IMR-90 (cell line): ENCODE measurements around the gene RIMS3. TPM values are rescaled to one million over a fixed set of nuclear protein-coding genes. Genes with fewer than 3 reads are reported as not detected.

Experiments used
- ATAC-seq: fragments of 200-7000 bp; cut with Tn5 transposase; 2 replicates; pipeline ENCODE4 v1.9.1; 2020; ENCODE audit warnings: low read depth, mild to moderate bottlenecking, moderate library complexity
- BruUV-seq: library from RNA; stranded (reverse); fragments of 400-500 nt; replicated peaks from 2 replicates; lab custom pipeline; 2021; lab: Mats Ljungman, UMichigan
- CTCF ChIA-PET: fragments of 300-600 bp; formaldehyde crosslinking; extraction: SDS; loops from one replicate; lab custom pipeline; 2021; ENCODE audit warnings: antibody characterized with exemption; lab: Yijun Ruan, JAX
- POLR2A ChIA-PET: fragments of 300-600 bp; sonication (Branson Sonifier 250); formaldehyde crosslinking; loops from one replicate; lab custom pipeline; 2022; ENCODE audit warnings: antibody characterized with exemption; ENCODE audit not compliant: unreplicated experiment; lab: Charles Lee
- DNase-seq: peaks from one replicate; pipeline ENCODE4 v3.0.0; 2013
- H2AFZ ChIP-seq: replicated peaks from 2 replicates; pipeline ENCODE3; 2013; ENCODE audit warnings: low read length, mild to moderate bottlenecking; ENCODE audit not compliant: poor library complexity
- H2AK5ac ChIP-seq: 2 replicates; pipeline ENCODE4 v1.6.1; 2013; ENCODE audit warnings: low read depth, low read length, inconsistent platforms
- H2AK9ac ChIP-seq: replicated peaks from 2 replicates; pipeline ENCODE3; 2013; ENCODE audit warnings: mild to moderate bottlenecking, low read depth, low read length, moderate library complexity; ENCODE audit not compliant: poor library complexity
- H2BK120ac ChIP-seq: 2 replicates; pipeline ENCODE4 v1.6.1; 2013; ENCODE audit warnings: low read depth, low read length, inconsistent platforms
- H2BK15ac ChIP-seq: 3 replicates; pipeline ENCODE4 v1.6.1; 2013; ENCODE audit warnings: low read depth, low read length, inconsistent platforms
- H2BK20ac ChIP-seq: 2 replicates; pipeline ENCODE4 v1.6.1; 2013; ENCODE audit warnings: low read depth, mild to moderate bottlenecking, inconsistent platforms, low read length, moderate library complexity
- H2BK5ac ChIP-seq: 2 replicates; pipeline ENCODE4 v1.6.1; 2013; ENCODE audit warnings: mild to moderate bottlenecking, low read depth, low read length, inconsistent platforms; ENCODE audit not compliant: poor library complexity, severe bottlenecking
- H3K14ac ChIP-seq: replicated peaks from 2 replicates; pipeline ENCODE4 v1.6.1; 2013; ENCODE audit warnings: low read depth, low read length, inconsistent platforms
- H3K18ac ChIP-seq: 2 replicates; pipeline ENCODE4 v1.6.1; 2013; ENCODE audit warnings: low read depth, low read length, control low read depth
- H3K23ac ChIP-seq: 2 replicates; pipeline ENCODE4 v1.6.1; 2013; ENCODE audit warnings: low read depth, low read length, inconsistent platforms
- H3K27ac ChIP-seq: 2 replicates; pipeline ENCODE4 v1.5.1; 2013; ENCODE audit warnings: mild to moderate bottlenecking, control low read depth, low read length; ENCODE audit not compliant: insufficient read depth
- H3K27me3 ChIP-seq: 2 replicates; pipeline ENCODE4 v1.6.1; 2013; ENCODE audit warnings: low read length; ENCODE audit not compliant: control insufficient read depth, insufficient read depth
- H3K36me3 ChIP-seq: 2 replicates; pipeline ENCODE4 v1.6.1; 2013; ENCODE audit warnings: low read length, mixed read lengths; ENCODE audit not compliant: control insufficient read depth, insufficient read depth
- H3K4ac ChIP-seq: 2 replicates; pipeline ENCODE4 v1.6.1; 2013; ENCODE audit warnings: low read depth, low read length, inconsistent platforms
- H3K4me1 ChIP-seq: 2 replicates; pipeline ENCODE4 v1.6.1; 2013; ENCODE audit warnings: low read length, mixed read lengths; ENCODE audit not compliant: control insufficient read depth, insufficient read depth
- H3K4me2 ChIP-seq: 2 replicates; pipeline ENCODE4 v1.6.1; 2013; ENCODE audit warnings: low read depth, mild to moderate bottlenecking, control low read depth, low read length, moderate library complexity
- H3K4me3 ChIP-seq: 2 replicates; pipeline ENCODE4 v1.5.1; 2013; ENCODE audit warnings: low read depth, mild to moderate bottlenecking, control low read depth, low read length, moderate library complexity; ENCODE audit not compliant: insufficient read depth
- H3K56ac ChIP-seq: 2 replicates; pipeline ENCODE4 v1.6.1; 2013; ENCODE audit warnings: low read length, inconsistent platforms; ENCODE audit not compliant: insufficient read depth; ENCODE audit errors: extremely low read depth
- H3K79me1 ChIP-seq, 2 experiments: 2 replicates each; pipeline ENCODE4 v1.6.1; 2013; ENCODE audit warnings: low read length in 2 of 2, inconsistent platforms in 1 of 2, low read depth in 1 of 2
- H3K9ac ChIP-seq: 2 replicates; pipeline ENCODE4 v1.6.1; 2013; ENCODE audit warnings: low read depth, low read length, control low read depth
- H3K9me1 ChIP-seq: 2 replicates; pipeline ENCODE4 v1.6.1; 2013; ENCODE audit warnings: low read length, inconsistent platforms; ENCODE audit not compliant: insufficient read depth
- H3K9me3 ChIP-seq: 2 replicates; pipeline ENCODE4 v1.6.1; 2013; ENCODE audit warnings: low read length; ENCODE audit not compliant: control insufficient read depth, insufficient read depth
- H4K20me1 ChIP-seq: 2 replicates; pipeline ENCODE4 v1.6.1; 2013; ENCODE audit warnings: low read length, inconsistent platforms; ENCODE audit not compliant: insufficient read depth
- H4K5ac ChIP-seq: 2 replicates; pipeline ENCODE4 v1.6.1; 2013; ENCODE audit warnings: mild to moderate bottlenecking, low read depth, low read length, control low read depth
- H4K8ac ChIP-seq, 2 experiments: 2 replicates each; pipeline ENCODE4 v1.6.1; 2013; ENCODE audit warnings: low read depth in 2 of 2, low read length in 2 of 2, control low read depth in 1 of 2, inconsistent platforms in 1 of 2
- H4K91ac ChIP-seq: 2 replicates; pipeline ENCODE4 v1.6.1; 2013; ENCODE audit warnings: low read depth, low read length, inconsistent platforms; ENCODE audit not compliant: insufficient read depth
- BHLHE40 ChIP-seq: fragments of 150-350 bp; IDR thresholded peaks from 2 replicates; pipeline ENCODE4 v1.6.1; 2016; ENCODE audit warnings: mild to moderate bottlenecking, low read depth, low read length
- CHD1 ChIP-seq: IDR thresholded peaks from 2 replicates; pipeline ENCODE4 v1.6.1; 2012; ENCODE audit warnings: low read depth, low read length, improper control_type of control experiment
- POLR2A ChIP-seq: IDR thresholded peaks from 2 replicates; pipeline ENCODE4 v1.6.1; 2012; ENCODE audit warnings: mild to moderate bottlenecking, low read depth, low read length
- WGBS, 2 experiments: methylation state at CpG; one replicate each; pipeline versions ENCODE4 v1.1.5 to v1.1.7; 2013; ENCODE audit warnings: missing lambda C conversion rate in 2 of 2; ENCODE audit not compliant: insufficient read length in 1 of 2; ENCODE audit errors: extremely low coverage in 2 of 2; 5-methylcytosine and 5-hydroxymethylcytosine counted together
- dilution Hi-C: fragments of 300-500 bp; cut with HindIII; formaldehyde crosslinking; loops from one replicate; pipeline ENCODE4 v1.14.3; 2018; ENCODE audit warnings: low sequenced_read_pairs; ENCODE audit not compliant: unreplicated experiment
- in situ Hi-C: fragments of 300-500 bp; cut with MboI; formaldehyde crosslinking; loops from 3 replicates; pipeline ENCODE4 v1.14.3; 2019; ENCODE audit warnings: low sequenced_read_pairs, inconsistent platforms, mixed read lengths
- intact Hi-C: fragments of 100-400 bp; cut with micrococcal nuclease; formaldehyde crosslinking; loops from 2 replicates; pipeline ENCODE4 v1.10.0; 2022
- polyA plus RNA-seq, 3 experiments: library from polyadenylated mRNA; depleted of rRNA; stranded (reverse); fragments of >200 nt; gene quantifications; 2 replicates each; pipeline ENCODE4 v1.2.3, GENCODE V29; 2012; ENCODE audit warnings: low replicate concordance in 1 of 3
- total RNA-seq: library from RNA; depleted of rRNA; stranded (reverse); fragments of >200 nt; gene quantifications from 2 replicates; pipeline ENCODE4 v1.2.3, GENCODE V29; 2012
- TF ChIP-seq, protein P1 (sequence below): conservative IDR thresholded peaks from 2 replicates; pipeline ENCODE4 v1.5.1; 2012; ENCODE audit warnings: mild to moderate bottlenecking, low read depth, low read length, improper control_type of control experiment

Gene RIMS3
- total and polyA plus RNA-seq, 2 of the 4 experiments (the other 2 are of a cell fraction) = 0.10 to 0.36 TPM

DNA sequence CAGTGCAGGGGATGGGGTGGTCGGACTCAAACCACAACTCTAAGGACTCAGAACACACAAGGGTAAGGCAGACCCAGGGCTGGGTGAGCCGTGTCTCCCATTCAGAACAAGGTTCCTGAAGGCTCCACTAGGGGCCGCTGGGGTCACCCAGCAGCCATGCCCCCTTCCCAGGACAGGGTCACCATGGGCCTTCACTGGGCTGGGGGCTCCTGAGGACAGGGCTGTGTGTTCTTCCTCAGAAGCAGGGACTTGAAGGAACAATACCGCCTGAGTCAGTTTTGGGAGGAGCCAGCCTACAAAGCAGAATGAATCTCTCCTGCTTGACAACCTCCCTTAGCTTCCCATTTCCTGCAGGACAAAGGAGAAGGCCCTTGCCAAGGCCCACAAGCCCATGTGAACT lies 15.4 kb downstream of the RIMS3 start:
- no peak overlapping the region for H4K5ac ChIP-seq
- no peak overlapping the region for H4K91ac ChIP-seq
- H2AK5ac ChIP-seq = no peak overlapping the region
- no peak overlapping the region for H2AFZ ChIP-seq
- H3K9ac ChIP-seq = no peak overlapping the region
- no peak overlapping the region for H2BK5ac ChIP-seq
- H3K18ac ChIP-seq = no peak overlapping the region
- H3K4me3 ChIP-seq = no peak overlapping the region
- no peaks in the 10 kb centered on the region for H3K79me1 ChIP-seq
- ChIA-PET POLR2A (no interaction called here), CTCF (no interaction called here)
- H3K9me3 ChIP-seq = no peaks in the 10 kb centered on the region
- no peaks in the 10 kb centered on the region for H3K36me3 ChIP-seq
- in situ Hi-C loops (no loop called here), dilution Hi-C loops (no loop called here), intact Hi-C loops (no loop called here)
- ATAC-seq = no peak; the same call in 1 of the 2 replicates
- no peak for DNase-seq
- BruUV-seq = no TSS peak
- H3K56ac ChIP-seq = no peak overlapping the region
- H4K20me1 ChIP-seq = no peaks in the 10 kb centered on the region; the same call in 1 of the 2 replicates
- H2BK20ac ChIP-seq = no peak overlapping the region
- no peaks in the 10 kb centered on the region for H3K4me1 ChIP-seq
- no peak overlapping the region for H4K8ac ChIP-seq
- H2BK15ac ChIP-seq = no peak overlapping the region
- no peak overlapping the region for H3K4me2 ChIP-seq
- peaks cover 29% of the 10 kb centered on the region for H3K27me3 ChIP-seq
- H2BK120ac ChIP-seq = no peak overlapping the region
- H3K23ac ChIP-seq = no peak overlapping the region
- H3K27ac ChIP-seq = no peak overlapping the region
- H3K4ac ChIP-seq = no peak overlapping the region
- H3K9me1 ChIP-seq = 0 out of 2 replicates have a peak, but pooled peaks cover 3% of the 10 kb centered on the region
- no peak overlapping the region for H2AK9ac ChIP-seq
- TF ChIP-seq BHLHE40 (no peak), POLR2A (no peak), CHD1 (no peak)
- TF ChIP-seq, protein P1, sequence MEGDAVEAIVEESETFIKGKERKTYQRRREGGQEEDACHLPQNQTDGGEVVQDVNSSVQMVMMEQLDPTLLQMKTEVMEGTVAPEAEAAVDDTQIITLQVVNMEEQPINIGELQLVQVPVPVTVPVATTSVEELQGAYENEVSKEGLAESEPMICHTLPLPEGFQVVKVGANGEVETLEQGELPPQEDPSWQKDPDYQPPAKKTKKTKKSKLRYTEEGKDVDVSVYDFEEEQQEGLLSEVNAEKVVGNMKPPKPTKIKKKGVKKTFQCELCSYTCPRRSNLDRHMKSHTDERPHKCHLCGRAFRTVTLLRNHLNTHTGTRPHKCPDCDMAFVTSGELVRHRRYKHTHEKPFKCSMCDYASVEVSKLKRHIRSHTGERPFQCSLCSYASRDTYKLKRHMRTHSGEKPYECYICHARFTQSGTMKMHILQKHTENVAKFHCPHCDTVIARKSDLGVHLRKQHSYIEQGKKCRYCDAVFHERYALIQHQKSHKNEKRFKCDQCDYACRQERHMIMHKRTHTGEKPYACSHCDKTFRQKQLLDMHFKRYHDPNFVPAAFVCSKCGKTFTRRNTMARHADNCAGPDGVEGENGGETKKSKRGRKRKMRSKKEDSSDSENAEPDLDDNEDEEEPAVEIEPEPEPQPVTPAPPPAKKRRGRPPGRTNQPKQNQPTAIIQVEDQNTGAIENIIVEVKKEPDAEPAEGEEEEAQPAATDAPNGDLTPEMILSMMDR = 0 out of 2 replicates have a peak, but pooled peaks have one; percentile 15
- H3K14ac ChIP-seq = no peak overlapping the region
- 23% methylated on average over 2 of the region's 4 CpGs; no CpG with 5 or more reads in 1 of the 2 experiments for WGBS, 2 experiments
